Measurements from ENCODE around the gene TELO2. TPM values are rescaled to one million over a fixed set of nuclear protein-coding genes. Genes with fewer than 3 reads are reported as not detected.

TELO2 gene
- total RNA-seq, 1 experiment from 2014 or later: 65.4 TPM

- CTCF ChIA-PET: no interaction called here
- BruUV-seq (replicated peaks): no TSS peak
- Histone ChIP-seq H3K9me3 (ENCODE audit: control insufficient read depth, insufficient read depth, low read depth, low read length) (no peaks in the 10 kb centered on the region), H3K27me3 (ENCODE audit: control insufficient read depth, insufficient read depth, low read length) (no peaks in the 10 kb centered on the region), H3K36me3 (ENCODE audit: control insufficient read depth, insufficient read depth, low read length) (no peaks in the 10 kb centered on the region), H3K27ac (ENCODE audit: low read length) (no peak overlapping the region), H3K4me3 (ENCODE audit: low read depth in 2 of 2, low read length in 2 of 2) (no peak overlapping the region), H3K4me1 (ENCODE audit: control insufficient read depth, insufficient read depth, low read length) (no peaks in the 10 kb centered on the region)
- DNase-seq (ENCODE audit: low read depth, low spot score): no peak
- POLR2A ChIA-PET: no interaction called here
- TF ChIP-seq, protein P1, sequence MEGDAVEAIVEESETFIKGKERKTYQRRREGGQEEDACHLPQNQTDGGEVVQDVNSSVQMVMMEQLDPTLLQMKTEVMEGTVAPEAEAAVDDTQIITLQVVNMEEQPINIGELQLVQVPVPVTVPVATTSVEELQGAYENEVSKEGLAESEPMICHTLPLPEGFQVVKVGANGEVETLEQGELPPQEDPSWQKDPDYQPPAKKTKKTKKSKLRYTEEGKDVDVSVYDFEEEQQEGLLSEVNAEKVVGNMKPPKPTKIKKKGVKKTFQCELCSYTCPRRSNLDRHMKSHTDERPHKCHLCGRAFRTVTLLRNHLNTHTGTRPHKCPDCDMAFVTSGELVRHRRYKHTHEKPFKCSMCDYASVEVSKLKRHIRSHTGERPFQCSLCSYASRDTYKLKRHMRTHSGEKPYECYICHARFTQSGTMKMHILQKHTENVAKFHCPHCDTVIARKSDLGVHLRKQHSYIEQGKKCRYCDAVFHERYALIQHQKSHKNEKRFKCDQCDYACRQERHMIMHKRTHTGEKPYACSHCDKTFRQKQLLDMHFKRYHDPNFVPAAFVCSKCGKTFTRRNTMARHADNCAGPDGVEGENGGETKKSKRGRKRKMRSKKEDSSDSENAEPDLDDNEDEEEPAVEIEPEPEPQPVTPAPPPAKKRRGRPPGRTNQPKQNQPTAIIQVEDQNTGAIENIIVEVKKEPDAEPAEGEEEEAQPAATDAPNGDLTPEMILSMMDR (IDR thresholded peaks at IDR 0.05): no peak
- TF ChIP-seq REST (IDR thresholded peaks at IDR 0.05; ENCODE audit: insufficient read depth in 1 of 2, low read depth in 2 of 2, low read length in 1 of 2): no peak
- no peak for TF ChIP-seq SIN3A (IDR thresholded peaks at IDR 0.05; ENCODE audit: borderline replicate concordance, insufficient read depth, low read depth, low read length)
- no peak for TF ChIP-seq POLR2AphosphoS5 (IDR thresholded peaks at IDR 0.05; ENCODE audit: low read depth, low read length)
- TF ChIP-seq TCF7L2 (IDR thresholded peaks at IDR 0.05; ENCODE audit: low read depth, low read length): no peak
- intact Hi-C loops (cut with micrococcal nuclease; ENCODE audit: unreplicated experiment): no loop called here
- no peak for ATAC-seq
- in situ Hi-C loops (cut with HindIII; ENCODE audit: low pct_unique_long_range_greater_than_20kb, low sequenced_read_pairs): no loop called here
These were observed 12.8 kb downstream of the TELO2 start for GRCh38 chr16:1505912-1506311.

DNA sequence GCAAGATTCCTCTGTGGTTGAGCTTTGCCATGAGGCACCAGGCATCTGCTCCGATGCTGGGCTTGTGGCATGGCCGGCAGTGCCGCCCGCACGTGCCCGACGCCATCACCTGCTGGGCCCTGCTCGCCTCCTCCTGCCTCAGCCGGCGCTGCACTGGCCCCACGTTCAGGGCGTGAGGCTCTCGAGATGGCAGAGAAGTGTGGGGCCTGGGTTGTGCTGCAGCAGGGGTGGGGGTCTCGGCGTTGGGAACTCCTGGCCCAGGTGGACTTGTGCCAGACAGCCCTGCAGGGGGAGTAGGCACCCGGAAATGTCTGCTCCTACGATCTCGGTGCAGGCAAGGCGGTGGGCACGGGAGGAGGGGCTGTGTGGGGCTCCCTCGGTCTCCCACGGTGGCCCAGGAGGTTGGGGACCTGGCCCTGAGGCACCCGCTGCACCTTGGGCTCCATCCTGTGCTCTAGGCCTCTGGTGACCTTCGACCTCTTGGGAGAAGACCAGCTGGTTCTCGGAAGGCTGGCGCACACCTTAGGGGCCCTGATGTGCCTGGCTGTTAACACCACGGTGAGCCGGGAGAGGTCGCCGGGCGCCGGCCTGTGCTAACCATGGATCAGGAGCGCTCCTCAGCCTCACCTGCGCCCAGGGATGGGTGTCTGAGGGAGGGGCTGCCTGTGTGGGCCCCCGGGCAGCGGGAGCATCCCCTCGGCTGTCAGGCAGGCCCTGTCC, 13.5 kb downstream of the TELO2 start:
- Histone ChIP-seq H3K27ac (ENCODE audit: low read length) (no peak overlapping the region), H3K4me1 (ENCODE audit: control insufficient read depth, insufficient read depth, low read length) (no peaks in the 10 kb centered on the region), H3K9me3 (ENCODE audit: control insufficient read depth, insufficient read depth, low read depth, low read length) (no peaks in the 10 kb centered on the region), H3K4me3 (ENCODE audit: low read depth in 2 of 2, low read length in 2 of 2) (no peak overlapping the region), H3K27me3 (ENCODE audit: control insufficient read depth, insufficient read depth, low read length) (no peaks in the 10 kb centered on the region), H3K36me3 (ENCODE audit: control insufficient read depth, insufficient read depth, low read length) (no peaks in the 10 kb centered on the region)
- ATAC-seq: no peak; the same call in 1 of the 2 replicates
- no peak for DNase-seq (ENCODE audit: low read depth, low spot score)
- CTCF ChIA-PET: no interaction called here
- TF ChIP-seq SIN3A (IDR thresholded peaks at IDR 0.05; ENCODE audit: borderline replicate concordance, insufficient read depth, low read depth, low read length) (no peak), POLR2AphosphoS5 (IDR thresholded peaks at IDR 0.05; ENCODE audit: low read depth, low read length) (no peak), TCF7L2 (IDR thresholded peaks at IDR 0.05; ENCODE audit: low read depth, low read length) (no peak), REST (IDR thresholded peaks at IDR 0.05; ENCODE audit: insufficient read depth in 1 of 2, low read depth in 2 of 2, low read length in 1 of 2) (no peak)
- TF ChIP-seq, protein P1 (IDR thresholded peaks at IDR 0.05): no peak
- BruUV-seq (replicated peaks): no TSS peak
- POLR2A ChIA-PET: no interaction called here
- intact Hi-C loops (cut with micrococcal nuclease; ENCODE audit: unreplicated experiment): no loop called here
- in situ Hi-C loops (cut with HindIII; ENCODE audit: low pct_unique_long_range_greater_than_20kb, low sequenced_read_pairs): no loop called here
